GM12873 (cell line): Measurements from ENCODE around the gene MPIG6B.

Experiments used
- TF ChIP-seq, protein P1 (sequence below): IDR thresholded peaks from 2 replicates; pipeline ENCODE4 v1.5.1; 2012; ENCODE audit warnings: low read depth, mild to moderate bottlenecking, moderate library complexity, low read length, control low read depth; ENCODE audit not compliant: insufficient read depth; ENCODE audit errors: missing control alignments

MPIG6B gene

GRCh38 chr6:31691078-31691463 is 32.1 kb upstream of the MPIG6B start:
- TF ChIP-seq, protein P1, sequence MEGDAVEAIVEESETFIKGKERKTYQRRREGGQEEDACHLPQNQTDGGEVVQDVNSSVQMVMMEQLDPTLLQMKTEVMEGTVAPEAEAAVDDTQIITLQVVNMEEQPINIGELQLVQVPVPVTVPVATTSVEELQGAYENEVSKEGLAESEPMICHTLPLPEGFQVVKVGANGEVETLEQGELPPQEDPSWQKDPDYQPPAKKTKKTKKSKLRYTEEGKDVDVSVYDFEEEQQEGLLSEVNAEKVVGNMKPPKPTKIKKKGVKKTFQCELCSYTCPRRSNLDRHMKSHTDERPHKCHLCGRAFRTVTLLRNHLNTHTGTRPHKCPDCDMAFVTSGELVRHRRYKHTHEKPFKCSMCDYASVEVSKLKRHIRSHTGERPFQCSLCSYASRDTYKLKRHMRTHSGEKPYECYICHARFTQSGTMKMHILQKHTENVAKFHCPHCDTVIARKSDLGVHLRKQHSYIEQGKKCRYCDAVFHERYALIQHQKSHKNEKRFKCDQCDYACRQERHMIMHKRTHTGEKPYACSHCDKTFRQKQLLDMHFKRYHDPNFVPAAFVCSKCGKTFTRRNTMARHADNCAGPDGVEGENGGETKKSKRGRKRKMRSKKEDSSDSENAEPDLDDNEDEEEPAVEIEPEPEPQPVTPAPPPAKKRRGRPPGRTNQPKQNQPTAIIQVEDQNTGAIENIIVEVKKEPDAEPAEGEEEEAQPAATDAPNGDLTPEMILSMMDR = no peak

DNA sequence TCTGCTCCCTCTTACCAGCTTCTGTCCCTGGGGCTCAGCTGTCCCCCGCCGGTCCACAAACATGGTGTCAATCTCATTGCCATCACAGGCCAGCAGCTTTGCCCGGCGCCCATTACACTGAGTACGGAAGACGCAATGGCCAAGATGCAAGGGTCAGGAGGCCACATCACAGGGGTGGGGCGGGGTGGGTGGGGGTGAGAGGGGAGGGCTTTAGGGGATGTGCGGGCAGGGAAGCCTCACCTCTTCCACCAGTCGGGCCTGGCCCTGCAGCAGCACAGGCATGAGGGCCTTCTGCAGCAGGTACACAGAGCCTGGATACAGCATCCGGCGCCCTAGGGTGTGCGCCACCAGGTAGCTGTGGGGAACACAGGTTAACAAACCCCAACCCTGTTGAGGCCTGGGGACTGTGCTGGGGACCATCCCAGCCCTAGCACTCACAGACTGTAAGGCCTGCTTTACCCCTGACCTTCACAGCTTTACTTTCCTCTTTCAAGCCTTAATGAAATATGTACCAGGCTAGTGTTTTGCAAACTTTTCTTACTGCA is 31.5 kb upstream of the MPIG6B start:
- TF ChIP-seq, protein P1 = no peak

GRCh38 chr6:31692353-31692752 is 30.8 kb upstream of the MPIG6B start:
- TF ChIP-seq, protein P1 = no peak

DNA sequence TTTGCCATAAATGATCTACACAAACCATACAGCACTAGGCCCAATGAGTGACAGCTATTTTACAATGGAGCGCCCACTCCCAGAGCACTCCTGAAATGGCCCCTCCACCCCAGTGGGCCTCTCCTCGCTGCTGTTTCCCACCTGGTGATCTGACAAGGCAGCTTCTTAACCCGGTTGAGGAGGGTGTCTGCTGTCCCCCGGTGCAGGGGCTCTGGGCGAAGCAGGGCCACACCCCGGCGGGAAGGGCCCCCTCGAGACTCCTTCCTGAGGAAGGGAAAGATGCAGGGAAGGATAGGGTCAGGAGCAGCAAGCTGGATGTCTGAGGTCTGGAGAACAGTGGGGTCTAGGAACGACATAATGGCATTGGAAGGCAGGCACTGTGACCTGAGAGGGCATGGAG is 30.3 kb upstream of the MPIG6B start:
- TF ChIP-seq, protein P1 = no peak

DNA sequence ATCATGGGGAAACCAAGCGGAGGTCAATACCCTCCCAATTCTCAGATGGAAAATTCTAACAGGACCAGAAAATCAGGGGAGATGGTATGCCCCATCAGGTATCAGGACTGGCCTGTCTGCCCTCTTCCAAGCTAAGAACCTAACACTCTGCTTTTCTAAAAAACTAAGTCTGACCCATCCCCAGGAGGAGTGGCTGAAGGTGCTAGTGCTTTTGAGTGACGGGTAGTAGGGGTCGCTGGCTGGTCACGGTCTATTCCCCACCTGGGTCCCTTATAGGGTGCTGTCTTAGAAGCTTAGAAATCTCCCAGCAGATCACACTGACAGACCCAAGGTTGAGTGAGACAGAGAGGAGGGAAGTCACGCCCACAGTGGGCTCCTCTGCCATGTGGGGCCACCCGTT is 29.6 kb upstream of the MPIG6B start:
- TF ChIP-seq, protein P1 = no peak

DNA sequence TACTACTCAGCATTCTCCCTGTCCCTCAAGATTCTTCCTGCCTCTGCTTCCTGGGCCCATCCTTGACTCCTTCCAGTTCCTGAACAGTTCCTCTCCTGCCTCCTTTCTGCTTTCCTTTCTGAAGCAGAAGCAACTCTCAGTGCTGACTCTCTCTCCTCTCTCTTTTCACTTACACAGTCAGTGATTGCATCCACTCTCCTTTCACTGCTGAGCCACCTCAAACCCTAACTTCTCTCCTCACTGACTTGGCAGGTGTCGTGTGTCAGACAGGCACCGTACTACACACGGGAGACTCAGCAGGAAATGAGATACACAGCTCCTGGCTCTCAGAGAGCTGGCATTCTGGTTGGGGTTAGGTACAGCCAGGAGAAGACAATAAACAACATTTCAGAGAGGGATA is 25.6 kb upstream of the MPIG6B start:
- TF ChIP-seq, protein P1 = no peak

GRCh38 chr6:31700740-31701401 is 22.3 kb upstream of the MPIG6B start:
- TF ChIP-seq, protein P1 = no peak
